Kidney epithelial cell (primary cell): Measurements from ENCODE around the gene AQP6. TPM values are rescaled to one million over a fixed set of nuclear protein-coding genes. Genes with fewer than 3 reads are reported as not detected.

Source experiments
- DNase-seq: peaks from one replicate; pipeline ENCODE4 v3.0.0-alpha.2; 2010; ENCODE audit warnings: low read depth
- H3K27me3 ChIP-seq: 2 replicates; pipeline ENCODE4 v1.6.0; 2011; ENCODE audit warnings: low read length; ENCODE audit not compliant: control insufficient read depth, insufficient read depth
- H3K36me3 ChIP-seq: 2 replicates; pipeline ENCODE4 v1.5.1; 2011; ENCODE audit warnings: low read length; ENCODE audit not compliant: control insufficient read depth, insufficient read depth
- H3K4me3 ChIP-seq: 2 replicates; pipeline ENCODE4 v1.5.1; 2011; ENCODE audit warnings: low read depth, mild to moderate bottlenecking, control low read depth, low read length
- CTCF ChIP-seq: IDR thresholded peaks from 2 replicates; pipeline ENCODE4 v1.5.1; 2011; ENCODE audit warnings: mild to moderate bottlenecking, moderate library complexity, low read length, control low read depth, inconsistent platforms; ENCODE audit not compliant: insufficient read depth, poor library complexity, severe bottlenecking
- total RNA-seq: library from RNA; depleted of rRNA; stranded (reverse); fragments of >200 nt; gene quantifications from 2 replicates; pipeline ENCODE4 v1.2.3, GENCODE V29; 2015

The AQP6 gene
- total RNA-seq, 1 donor from 2014 or later = not detected

GRCh38 chr12:49956663-49957569, 15.8 kb upstream of the AQP6 start:
- Histone ChIP-seq H3K27me3 (peaks cover 35% of the 10 kb centered on the region), H3K36me3 (no peaks in the 10 kb centered on the region), H3K4me3 (no peak overlapping the region)
- DNase-seq = no peak
- TF ChIP-seq CTCF = no peak

- no peak for DNase-seq
- Histone ChIP-seq H3K27me3 (peaks cover 38% of the 10 kb centered on the region), H3K36me3 (no peaks in the 10 kb centered on the region), H3K4me3 (no peak overlapping the region)
- TF ChIP-seq CTCF = no peak
Measured at GRCh38 chr12:49957570-49957967, 15.2 kb upstream of the AQP6 start.

GRCh38 chr12:49959685-49960473, 12.9 kb upstream of the AQP6 start:
- no peak for TF ChIP-seq CTCF
- Histone ChIP-seq H3K27me3 (peaks cover 36% of the 10 kb centered on the region), H3K4me3 (no peak overlapping the region), H3K36me3 (no peaks in the 10 kb centered on the region)
- peak; percentile 59 for DNase-seq

- no peak overlapping the region for H3K4me3 ChIP-seq
- H3K36me3 ChIP-seq = no peaks in the 10 kb centered on the region
- no peak for DNase-seq
- TF ChIP-seq CTCF = no peak
- H3K27me3 ChIP-seq = peaks cover 37% of the 10 kb centered on the region
Measured at GRCh38 chr12:49960474-49961110, 12.2 kb upstream of the AQP6 start.

GRCh38 chr12:49961111-49961922, 11.4 kb upstream of the AQP6 start, which contains the start of gene AQP5:
Gene AQP5 (plus strand): TSS chr12:49961872. CDS start chr12:49962018, 146 bp downstream.
- no peak for TF ChIP-seq CTCF
- DNase-seq = no peak
- Histone ChIP-seq H3K4me3 (peak within 1 kb of the TSS; percentile 13), H3K36me3 (no peaks in the 10 kb centered on the region), H3K27me3 (peaks cover 38% of the 10 kb centered on the region)
